Kidney (tissue), 14 donors: ENCODE results near the gene PDCD11. TPM values are rescaled to one million over a fixed set of nuclear protein-coding genes. Genes with fewer than 3 reads are reported as not detected.
"Not testable (repeated sequence)": the region's sequence is repeated elsewhere in the genome, so short reads cannot be mapped to it uniquely, and the experiment has no call there.

Source experiments
- DNase-seq, 5 donors: peaks; one replicate each; pipeline ENCODE4 v3.0.0-alpha.2; 2013 to 2020
- FAIRE-seq: peaks from 2 replicates; lab custom pipeline; 2012; peaks lifted over from hg19 to GRCh38; lab: Jason Lieb, UNC
- H3K27ac ChIP-seq, 2 donors: one replicate each; pipeline ENCODE4 v1.7.0; 2013; ENCODE audit warnings: low read depth in 2 of 2, low read length in 2 of 2, inconsistent platforms in 1 of 2
- H3K27me3 ChIP-seq: one replicate; pipeline ENCODE4 v1.7.1; 2013; ENCODE audit warnings: low read length, inconsistent platforms; ENCODE audit not compliant: control insufficient read depth, insufficient read depth
- H3K36me3 ChIP-seq, 3 donors: one replicate each; pipeline versions ENCODE4 v1.7.0 to v1.7.1; 2013; ENCODE audit warnings: low read length in 3 of 3, control low read depth in 1 of 3, inconsistent platforms in 1 of 3; ENCODE audit not compliant: insufficient read depth in 3 of 3, control insufficient read depth in 2 of 3
- H3K4me1 ChIP-seq, 3 donors: one replicate each; pipeline versions ENCODE4 v1.7.0 to v1.7.1; 2013; ENCODE audit warnings: low read length in 3 of 3, inconsistent platforms in 1 of 3, low read depth in 1 of 3; ENCODE audit not compliant: control insufficient read depth in 2 of 3, insufficient read depth in 2 of 3
- H3K4me3 ChIP-seq, 3 donors: one replicate each; pipeline versions ENCODE4 v1.7.0 to v1.8.1; 2013; ENCODE audit warnings: low read length in 3 of 3, control low read depth in 1 of 3, inconsistent platforms in 1 of 3
- H3K9ac ChIP-seq, 3 donors: one replicate each; pipeline versions ENCODE4 v1.7.0 to v1.7.1; 2013; ENCODE audit warnings: low read length in 3 of 3, control low read depth in 1 of 3, inconsistent platforms in 1 of 3
- H3K9me3 ChIP-seq, 3 donors: one replicate each; pipeline versions ENCODE4 v1.7.0 to v1.7.1; 2013; ENCODE audit warnings: low read length in 3 of 3, control low read depth in 1 of 3, inconsistent platforms in 1 of 3; ENCODE audit not compliant: control insufficient read depth in 2 of 3, insufficient read depth in 1 of 3
- CTCF ChIP-seq: IDR thresholded peaks from 3 replicates; pipeline ENCODE4 v1.5.1; 2012; ENCODE audit warnings: mild to moderate bottlenecking, moderate library complexity, borderline replicate concordance; ENCODE audit not compliant: insufficient read depth; ENCODE audit errors: extremely low read depth
- intact Hi-C: fragments of 100-400 bp; cut with DNase I; formaldehyde crosslinking; loops from one replicate; pipeline ENCODE4 v1.11.1; 2022
- polyA plus RNA-seq: library from polyadenylated mRNA; stranded (reverse); fragments of 350-450 nt; fragmentation: Illumina TruSeq; extraction: RNeasy Lipid Tissue Mini Kit (QIAGEN cat#74804); gene quantifications from one replicate; pipeline ENCODE4 v1.2.3, GENCODE V29; 2014; ENCODE audit warnings: low read depth, low replicate concordance; ENCODE audit not compliant: insufficient read depth
- total RNA-seq: library from RNA; stranded (reverse); fragmentation: NEBNext Ultra II Directional; extraction: Animal tissue kit (Norgen Biotek cat#: 25700); gene quantifications from one replicate; pipeline ENCODE4 v1.2.1, GENCODE V29; 2021
- donor health status: control.
- donor health status: control.
- donor health status: control.
- donor health status: control.
- donor health status: control.
- donor health status: DM: yes; HTN: yes; CAD: no.
- donor health status: Normal renal cell carcinoma (clear cell type).

Gene PDCD11
- total and polyA plus RNA-seq, 2 donors from 2014 or later = 8.7 to 24.9 TPM

- no peak for TF ChIP-seq CTCF
- intact Hi-C loops = no loop called here
- Histone ChIP-seq H3K27ac (no peak overlapping the region), H3K4me3 (no peak overlapping the region), H3K9ac (no peak overlapping the region), H3K36me3 (no peaks in the 10 kb centered on the region), H3K27me3 (no peaks in the 10 kb centered on the region), H3K9me3 (no peaks in the 10 kb centered on the region), H3K4me1 (no peaks in the 10 kb centered on the region)
- DNase-seq (no peak), FAIRE-seq (no peak)
These were observed 84.1 kb downstream of the PDCD11 start for GRCh38 chr10:103480521-103480920.

- no peaks in the 10 kb centered on the region for H3K4me1 ChIP-seq
- DNase-seq (peak in 2 of 5 donors; percentile 64 to 69), FAIRE-seq (peak; percentile 33)
- TF ChIP-seq CTCF = peak; percentile 27
- H3K27me3 ChIP-seq = no peaks in the 10 kb centered on the region
- H3K4me3 ChIP-seq = no peak overlapping the region
- intact Hi-C loops = no loop called here
- H3K9ac ChIP-seq = no peak overlapping the region
- no peak overlapping the region for H3K27ac ChIP-seq
- no peaks in the 10 kb centered on the region for H3K36me3 ChIP-seq
- H3K9me3 ChIP-seq = no peaks in the 10 kb centered on the region
These were observed 85.6 kb downstream of the PDCD11 start for GRCh38 chr10:103481974-103482531.

- not testable (repeated sequence) for FAIRE-seq, H3K9me3 ChIP-seq, H3K27me3 ChIP-seq, H3K4me1 ChIP-seq, H3K4me3 ChIP-seq, H3K27ac ChIP-seq, DNase-seq, H3K36me3 ChIP-seq, H3K9ac ChIP-seq
- intact Hi-C loops = loop anchor here (5.0 kb wide), 1 partner anchor 70 kb away; no protein-coding TSS in a partner anchor
These were observed 90.4 kb downstream of the PDCD11 start for GRCh38 chr10:103486635-103487409.

- intact Hi-C loops = loop anchor here (5.0 kb wide), 1 partner anchor 70 kb away; no protein-coding TSS in a partner anchor
- FAIRE-seq (no peak), DNase-seq (no peak)
- H3K9me3 ChIP-seq = no peaks in the 10 kb centered on the region
- no peak for TF ChIP-seq CTCF
- H3K27ac ChIP-seq = no peak overlapping the region
- no peaks in the 10 kb centered on the region for H3K27me3 ChIP-seq
- peaks cover 0 to 2% (median 0%) of the 10 kb centered on the region in 3 donors for H3K4me1 ChIP-seq
- H3K9ac ChIP-seq = no peak overlapping the region
- H3K36me3 ChIP-seq = no peaks in the 10 kb centered on the region
- H3K4me3 ChIP-seq = no peak overlapping the region
These were observed 90.9 kb downstream of the PDCD11 start for GRCh38 chr10:103487410-103487708.
